Measurements from ENCODE around the gene RCBTB2. TPM values are rescaled to one million over a fixed set of nuclear protein-coding genes. Genes with fewer than 3 reads are reported as not detected.

Gene RCBTB2
- total and polyA plus RNA-seq, 7 donors = 2.8 to 18.5 (median 8.2) TPM

DNA sequence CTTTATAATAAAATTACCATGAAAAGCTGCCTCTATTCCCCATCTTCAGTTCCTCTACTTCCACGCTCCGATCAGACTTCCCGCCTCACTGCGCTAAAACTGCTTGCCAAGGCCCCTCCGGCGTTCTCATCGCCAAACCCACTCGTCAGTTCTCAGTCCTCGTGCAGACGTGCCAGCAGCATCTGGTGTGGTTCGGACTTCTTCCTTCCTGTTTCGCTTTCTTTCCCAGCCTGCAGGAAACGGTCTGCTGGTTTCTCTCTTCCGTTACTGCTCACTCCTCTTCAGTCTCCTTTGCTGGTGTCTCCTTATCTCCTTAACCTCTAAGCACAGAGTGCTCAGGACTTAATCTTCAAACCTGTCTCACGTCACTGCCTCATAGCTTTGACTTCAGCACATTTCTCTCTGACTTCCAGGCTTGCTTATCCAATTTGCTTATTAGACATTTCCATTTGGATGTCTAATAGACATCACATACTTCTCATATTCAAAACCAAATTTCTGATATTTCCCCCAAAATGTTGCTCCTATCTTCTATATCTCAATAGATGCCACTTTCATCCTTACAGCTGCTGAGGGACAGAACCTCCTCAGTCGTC, 40.3 kb downstream of the RCBTB2 start:
- Histone ChIP-seq H3K4me3 (peak overlapping the region; percentile 35), H3K27ac (peak overlapping the region; percentile 68), H3K9me3 (no peaks in the 10 kb centered on the region), H3K36me3 (ENCODE audit: insufficient read depth in 1 of 2, low read depth in 1 of 2) (peaks cover 3 to 27% of the 10 kb centered on the region in 2 donors), H3K4me1 (peaks cover 3% of the 10 kb centered on the region), H3K27me3 (ENCODE audit: insufficient read depth in 3 of 3, low read length in 2 of 3) (no peaks in the 10 kb centered on the region)
- ATAC-seq (peak; percentile 48 to 80 (median 70)), DNase-seq (peak; percentile 76 to 81)
- intact Hi-C loops (cut with DNase I) = loop anchor here in 1 of 2 donors (10.0 kb wide), 1 partner anchor 168 kb away; no protein-coding TSS in a partner anchor
- WGBS, 3 donors = 24 to 36% (median 26%) methylated on average over 16 of the region's 16 CpGs
- TF ChIP-seq, protein P1, sequence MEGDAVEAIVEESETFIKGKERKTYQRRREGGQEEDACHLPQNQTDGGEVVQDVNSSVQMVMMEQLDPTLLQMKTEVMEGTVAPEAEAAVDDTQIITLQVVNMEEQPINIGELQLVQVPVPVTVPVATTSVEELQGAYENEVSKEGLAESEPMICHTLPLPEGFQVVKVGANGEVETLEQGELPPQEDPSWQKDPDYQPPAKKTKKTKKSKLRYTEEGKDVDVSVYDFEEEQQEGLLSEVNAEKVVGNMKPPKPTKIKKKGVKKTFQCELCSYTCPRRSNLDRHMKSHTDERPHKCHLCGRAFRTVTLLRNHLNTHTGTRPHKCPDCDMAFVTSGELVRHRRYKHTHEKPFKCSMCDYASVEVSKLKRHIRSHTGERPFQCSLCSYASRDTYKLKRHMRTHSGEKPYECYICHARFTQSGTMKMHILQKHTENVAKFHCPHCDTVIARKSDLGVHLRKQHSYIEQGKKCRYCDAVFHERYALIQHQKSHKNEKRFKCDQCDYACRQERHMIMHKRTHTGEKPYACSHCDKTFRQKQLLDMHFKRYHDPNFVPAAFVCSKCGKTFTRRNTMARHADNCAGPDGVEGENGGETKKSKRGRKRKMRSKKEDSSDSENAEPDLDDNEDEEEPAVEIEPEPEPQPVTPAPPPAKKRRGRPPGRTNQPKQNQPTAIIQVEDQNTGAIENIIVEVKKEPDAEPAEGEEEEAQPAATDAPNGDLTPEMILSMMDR (IDR thresholded peaks at IDR 0.05) = no peak

DNA sequence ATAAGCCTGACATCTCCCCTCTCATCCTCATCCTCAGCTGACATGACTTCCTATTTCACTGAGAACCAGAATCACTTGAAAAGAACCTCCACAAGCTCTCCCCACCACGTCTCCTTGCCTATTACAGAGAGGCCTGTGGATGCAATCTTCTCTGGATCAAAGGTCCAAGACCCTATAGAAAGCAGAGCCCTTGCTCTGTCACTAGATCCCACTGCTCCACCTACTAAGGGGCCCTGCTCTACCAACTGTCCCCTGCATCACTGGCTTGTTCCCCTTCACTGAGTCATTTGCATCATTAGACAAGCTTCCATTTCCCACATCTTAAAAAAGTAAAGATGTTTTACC, 40.8 kb downstream of the RCBTB2 start:
- WGBS, 3 donors = 29 to 86% (median 60%) methylated on average over 1 of the region's 1 CpG
- no peak for DNase-seq
- H3K4me3 ChIP-seq = peak overlapping the region; percentile 35

GRCh38 chr13:48491423-48492095, 41.3 kb downstream of the RCBTB2 start:
- no peak for DNase-seq
- Histone ChIP-seq H3K36me3 (ENCODE audit: insufficient read depth in 1 of 2, low read depth in 1 of 2) (peaks cover 3 to 23% of the 10 kb centered on the region in 2 donors), H3K27me3 (ENCODE audit: insufficient read depth in 3 of 3, low read length in 2 of 3) (no peaks in the 10 kb centered on the region), H3K4me1 (peaks cover 3% of the 10 kb centered on the region), H3K27ac (peak overlapping the region; percentile 50), H3K4me3 (peak overlapping the region; percentile 35), H3K9me3 (no peaks in the 10 kb centered on the region)
- peak in 1 of 4 donors; percentile 13 for ATAC-seq
- TF ChIP-seq, protein P1 (IDR thresholded peaks at IDR 0.05) = no peak
- intact Hi-C loops (cut with DNase I) = loop anchor here in 1 of 2 donors (10.0 kb wide), 1 partner anchor 167 kb away; no protein-coding TSS in a partner anchor

More for the DNA sequence above, 40.8 kb downstream of the RCBTB2 start:
- TF ChIP-seq, protein P1 (IDR thresholded peaks at IDR 0.05) = no peak
- Histone ChIP-seq H3K36me3 (ENCODE audit: insufficient read depth in 1 of 2, low read depth in 1 of 2) (peaks cover 3 to 23% of the 10 kb centered on the region in 2 donors), H3K27ac (peak overlapping the region; percentile 50), H3K4me1 (peaks cover 3% of the 10 kb centered on the region), H3K9me3 (no peaks in the 10 kb centered on the region), H3K27me3 (ENCODE audit: insufficient read depth in 3 of 3, low read length in 2 of 3) (no peaks in the 10 kb centered on the region)
- ATAC-seq = peak in 3 of 4 donors; percentile 24 to 42 (median 30)
- intact Hi-C loops (cut with DNase I) = loop anchor here in 1 of 2 donors (10.0 kb wide), 1 partner anchor 167 kb away; no protein-coding TSS in a partner anchor

DNA sequence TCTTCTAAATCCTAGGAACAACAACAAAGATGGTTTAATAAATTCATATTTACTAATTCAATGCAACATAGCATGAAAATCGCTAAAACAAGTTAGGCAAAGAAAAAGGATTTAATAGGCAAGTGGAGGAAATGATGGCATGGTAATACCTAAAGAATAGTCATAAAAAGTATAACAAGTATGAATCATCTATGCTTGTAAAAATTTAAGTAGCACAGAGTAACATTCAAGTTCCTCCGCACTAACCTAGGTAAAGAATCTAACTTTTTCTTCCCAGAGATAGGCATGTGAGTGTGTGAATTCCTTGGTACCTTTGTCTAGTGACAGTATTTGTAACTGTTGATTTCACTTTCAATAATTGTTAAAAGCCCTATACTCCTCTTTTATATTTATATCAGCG, 42.6 kb downstream of the RCBTB2 start:
- Histone ChIP-seq H3K4me3 (no peak overlapping the region), H3K4me1 (peaks cover 3% of the 10 kb centered on the region), H3K27ac (no peak overlapping the region), H3K36me3 (ENCODE audit: insufficient read depth in 1 of 2, low read depth in 1 of 2) (peaks cover 3 to 15% of the 10 kb centered on the region in 2 donors), H3K9me3 (no peaks in the 10 kb centered on the region), H3K27me3 (ENCODE audit: insufficient read depth in 3 of 3, low read length in 2 of 3) (no peaks in the 10 kb centered on the region)
- DNase-seq (no peak), ATAC-seq (no peak)
- WGBS, 3 donors = 95 to 99% (median 97%) methylated on average over 3 of the region's 3 CpGs
- TF ChIP-seq, protein P1 (IDR thresholded peaks at IDR 0.05) = no peak
- intact Hi-C loops (cut with DNase I) = loop anchor here in 1 of 2 donors (10.0 kb wide), 1 partner anchor 165 kb away; no protein-coding TSS in a partner anchor

Data from psoas muscle (tissue), 8 donors.